ENCODE results near the gene RFXANK. TPM values are rescaled to one million over a fixed set of nuclear protein-coding genes. Genes with fewer than 3 reads are reported as not detected.
"Not testable (repeated sequence)": the region's sequence is repeated elsewhere in the genome, so short reads cannot be mapped to it uniquely, and the experiment has no call there.

The RFXANK gene
- polyA plus RNA-seq, 2 of the 4 experiments (the other 2 are of a cell fraction) = 23.4 to 30.6 TPM

GRCh38 chr19:19148504-19148903, 43.6 kb upstream of the RFXANK start:
- DNase-seq (ENCODE audit: low read depth in 1 of 2, low spot score in 1 of 2); FAIRE-seq; ATAC-seq; H3K4me3 ChIP-seq; H3K4me1 ChIP-seq; POLR2A ChIA-PET; H3K27ac ChIP-seq; H3K9me3 ChIP-seq; H3K4me2 ChIP-seq: not testable (repeated sequence)
- CTCF ChIA-PET = interaction anchor here (1.4 to 2.3 kb wide), 4 partner anchors 9 to 342 kb away, joined by 4 to 11 read pairs (median 8); no protein-coding TSS in a partner anchor
- 93% methylated on average over 8 of the region's 8 CpGs for WGBS (ENCODE audit: missing lambda C conversion rate)
- peak; percentile 74 for TF ChIP-seq ZC3H11A (IDR thresholded peaks at IDR 0.05)

- ChIA-PET CTCF (interaction anchor here (1.8 kb wide), 1 partner anchor 25 kb away, joined by 7 read pairs; no protein-coding TSS in a partner anchor), POLR2A (no interaction called here)
- Histone ChIP-seq H3K4me1 (no peaks in the 10 kb centered on the region), H3K4me2 (no peak overlapping the region), H3K9me3 (no peaks in the 10 kb centered on the region), H3K27ac (no peak overlapping the region), H3K4me3 (no peak overlapping the region)
- TF ChIP-seq CTCF (IDR thresholded peaks at IDR 0.05) (no peak), GATA3 (IDR thresholded peaks at IDR 0.05; ENCODE audit: borderline replicate concordance) (no peak), EHF (CRISPR knock-in tag; IDR thresholded peaks at IDR 0.05) (no peak), SREBF2 (IDR thresholded peaks at IDR 0.05) (no peak), E2F6 (IDR thresholded peaks at IDR 0.05; ENCODE audit: borderline replicate concordance, low read depth) (no peak), HDAC2 (IDR thresholded peaks at IDR 0.05) (no peak)
- DNase-seq (ENCODE audit: low read depth in 1 of 2, low spot score in 1 of 2) = no peak
- no peak for FAIRE-seq
- no peak for ATAC-seq
- 58% methylated on average over 2 of the region's 2 CpGs for WGBS (ENCODE audit: missing lambda C conversion rate)
Observed at GRCh38 chr19:19149435-19149834, 42.6 kb upstream of the RFXANK start.

GRCh38 chr19:19151418-19151817, 40.6 kb upstream of the RFXANK start:
- Histone ChIP-seq H3K4me3 (no peak overlapping the region), H3K9me3 (no peaks in the 10 kb centered on the region), H3K27ac (no peak overlapping the region), H3K4me2 (no peak overlapping the region), H3K4me1 (no peaks in the 10 kb centered on the region)
- 96% methylated on average over 9 of the region's 11 CpGs for WGBS (ENCODE audit: missing lambda C conversion rate)
- no peak for ATAC-seq
- DNase-seq (ENCODE audit: low read depth in 1 of 2, low spot score in 1 of 2) = no peak
- ChIA-PET POLR2A (no interaction called here), CTCF (no interaction called here)
- no peak for FAIRE-seq
- TF ChIP-seq HOXB13 (CRISPR knock-in tag; IDR thresholded peaks at IDR 0.05; ENCODE audit: low read depth) (no peak), ZNF302 (CRISPR knock-in tag; IDR thresholded peaks at IDR 0.05) (no peak), HMGXB4 (CRISPR knock-in tag; IDR thresholded peaks at IDR 0.05; ENCODE audit: borderline replicate concordance) (no peak), REST (IDR thresholded peaks at IDR 0.05) (no peak), RARB (CRISPR knock-in tag; IDR thresholded peaks at IDR 0.05) (no peak), EP300 (IDR thresholded peaks at IDR 0.05) (no peak), MAFK (IDR thresholded peaks at IDR 0.05; ENCODE audit: partially characterized antibody) (no peak), NFE2L2 (conservative IDR thresholded peaks at IDR 0.05; ENCODE audit: low read length) (no peak), CHD2 (IDR thresholded peaks at IDR 0.05; ENCODE audit: low read length, partially characterized antibody) (no peak), CBX8 (IDR thresholded peaks at IDR 0.05) (no peak), HOXB5 (CRISPR knock-in tag; IDR thresholded peaks at IDR 0.05) (no peak), HES2 (IDR thresholded peaks at IDR 0.05) (no peak), PHF8 (IDR thresholded peaks at IDR 0.05; ENCODE audit: borderline replicate concordance, low read depth) (no peak), BCL3 (IDR thresholded peaks at IDR 0.05) (no peak), ESRRA (IDR thresholded peaks at IDR 0.05; ENCODE audit: borderline replicate concordance, low read length) (no peak), CHD4 (IDR thresholded peaks at IDR 0.05; ENCODE audit: borderline replicate concordance) (no peak), POLR2A (IDR thresholded peaks at IDR 0.05; ENCODE audit: low read length) (no peak), SREBF2 (IDR thresholded peaks at IDR 0.05) (no peak), SMC3 (IDR thresholded peaks at IDR 0.05) (no peak), CEBPB (IDR thresholded peaks at IDR 0.05) (no peak)
